Hepatocyte (in vitro differentiated cells): ENCODE measurements around the gene KCNMA1. TPM values are rescaled to one million over a fixed set of nuclear protein-coding genes. Genes with fewer than 3 reads are reported as not detected.

Experiments used
- DNase-seq: peaks from one replicate; pipeline ENCODE4 v3.0.0-alpha.2; 2016; ENCODE audit warnings: low spot score
- H2AFZ ChIP-seq: fragments of 200-600 bp; sonication (generic); 2 replicates; pipeline ENCODE4 v1.6.0; 2016; ENCODE audit warnings: antibody characterized with exemption, mild to moderate bottlenecking
- H3K27ac ChIP-seq: fragments of 200-600 bp; sonication (generic); 2 replicates; pipeline ENCODE4 v1.5.1; 2016; ENCODE audit warnings: mild to moderate bottlenecking
- H3K27me3 ChIP-seq: fragments of 200-600 bp; sonication (generic); 2 replicates; pipeline ENCODE4 v1.6.1; 2016
- H3K36me3 ChIP-seq: fragments of 200-600 bp; sonication (generic); replicated peaks from 2 replicates; pipeline ENCODE4 v1.5.1; 2016; ENCODE audit warnings: low read depth; ENCODE audit not compliant: insufficient read depth
- H3K4me1 ChIP-seq: fragments of 200-600 bp; sonication (generic); 2 replicates; pipeline ENCODE4 v1.5.1; 2016; ENCODE audit warnings: mild to moderate bottlenecking, moderate library complexity; ENCODE audit not compliant: insufficient read depth
- H3K4me2 ChIP-seq: fragments of 200-600 bp; sonication (generic); 2 replicates; pipeline ENCODE4 v1.6.0; 2016
- H3K4me3 ChIP-seq: fragments of 200-600 bp; sonication (generic); 2 replicates; pipeline ENCODE4 v1.5.1; 2016; ENCODE audit warnings: mild to moderate bottlenecking
- H3K79me2 ChIP-seq: fragments of 200-600 bp; sonication (generic); 2 replicates; pipeline ENCODE4 v1.6.0; 2017; ENCODE audit warnings: mild to moderate bottlenecking
- H3K9me2 ChIP-seq: fragments of 200-600 bp; sonication (generic); replicated peaks from 2 replicates; pipeline ENCODE4 v1.6.0; 2017; ENCODE audit warnings: mild to moderate bottlenecking; ENCODE audit not compliant: insufficient read depth
- H3K9me3 ChIP-seq: fragments of 200-600 bp; sonication (generic); 2 replicates; pipeline ENCODE4 v1.5.1; 2016; ENCODE audit warnings: low read depth, mild to moderate bottlenecking
- H4K20me1 ChIP-seq: fragments of 200-600 bp; sonication (generic); 2 replicates; pipeline ENCODE4 v1.6.0; 2016; ENCODE audit warnings: mild to moderate bottlenecking; ENCODE audit not compliant: insufficient read depth, poor library complexity, severe bottlenecking
- EZH2 ChIP-seq: fragments of 200-600 bp; sonication (generic); IDR thresholded peaks from 2 replicates; pipeline ENCODE4 v1.6.1; 2016; ENCODE audit warnings: antibody characterized with exemption, mild to moderate bottlenecking, borderline replicate concordance
- EZH2phosphoT487 ChIP-seq: fragments of 200-600 bp; sonication (generic); IDR thresholded peaks from one replicate; pipeline ENCODE4 v1.6.1; 2018; ENCODE audit warnings: antibody characterized with exemption, mild to moderate bottlenecking, low read depth, moderate library complexity; ENCODE audit not compliant: unreplicated experiment, severe bottlenecking
- WGBS: methylation state at CpG from one replicate; pipeline ENCODE4 v1.1.6; 2016; ENCODE audit warnings: low lambda C conversion rate; ENCODE audit errors: missing lambda C conversion rate; 5-methylcytosine and 5-hydroxymethylcytosine counted together
- polyA plus RNA-seq: library from polyadenylated mRNA; unstranded; fragments of >200 nt; fragmentation: Nextera tagmentation; extraction: Ambion mirVana; gene quantifications from 2 replicates; pipeline ENCODE4 v1.2.1, GENCODE V29; 2016
- total RNA-seq: library from RNA; depleted of rRNA; stranded (reverse); fragments of >200 nt; gene quantifications from 2 replicates; pipeline ENCODE4 v1.2.3, GENCODE V29; 2014
- TF ChIP-seq, protein P1 (sequence below): fragments of 200-600 bp; sonication (generic); IDR thresholded peaks from 2 replicates; pipeline ENCODE4 v1.5.1; 2016; ENCODE audit warnings: antibody characterized with exemption, mild to moderate bottlenecking; ENCODE audit not compliant: poor library complexity

Gene KCNMA1
- total and polyA plus RNA-seq, 2 experiments from 2014 or later, result 42.6 to 73.3 TPM

DNA sequence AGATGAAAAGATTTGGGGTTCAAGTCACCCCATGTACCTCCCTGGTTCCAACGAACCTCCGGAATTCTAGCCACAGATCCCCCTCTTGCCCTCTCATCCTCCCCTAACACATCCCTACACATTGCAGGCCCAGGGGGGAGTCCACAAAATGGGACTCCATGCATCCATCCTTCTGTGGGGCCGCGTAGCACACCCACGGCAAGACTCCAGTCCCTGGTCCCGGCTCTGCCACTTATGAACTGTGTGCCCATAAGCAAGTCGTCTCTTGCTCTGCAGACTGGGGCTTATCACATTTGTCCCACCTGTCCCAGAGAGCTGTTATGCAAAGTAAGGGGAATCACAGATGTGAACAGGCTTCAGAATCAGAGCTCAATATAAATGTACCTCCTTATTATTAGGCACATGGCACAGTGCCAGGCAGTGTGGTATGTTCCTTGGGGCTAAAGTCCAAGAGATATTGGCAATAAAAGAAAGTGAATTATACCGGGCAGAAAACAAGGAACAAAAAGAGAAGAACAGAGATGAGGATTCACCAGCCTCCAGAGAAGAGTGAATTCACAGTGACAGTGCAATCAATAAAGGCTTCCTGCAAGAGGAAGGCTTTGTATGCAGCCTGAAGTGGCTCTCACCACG is 73.9 kb downstream of the KCNMA1 start:
- 83% methylated on average over 9 of the region's 9 CpGs for WGBS
- H3K4me2 ChIP-seq, result no peak overlapping the region
- TF ChIP-seq EZH2, result no peak
- TF ChIP-seq EZH2phosphoT487, result no peak
- TF ChIP-seq, protein P1, sequence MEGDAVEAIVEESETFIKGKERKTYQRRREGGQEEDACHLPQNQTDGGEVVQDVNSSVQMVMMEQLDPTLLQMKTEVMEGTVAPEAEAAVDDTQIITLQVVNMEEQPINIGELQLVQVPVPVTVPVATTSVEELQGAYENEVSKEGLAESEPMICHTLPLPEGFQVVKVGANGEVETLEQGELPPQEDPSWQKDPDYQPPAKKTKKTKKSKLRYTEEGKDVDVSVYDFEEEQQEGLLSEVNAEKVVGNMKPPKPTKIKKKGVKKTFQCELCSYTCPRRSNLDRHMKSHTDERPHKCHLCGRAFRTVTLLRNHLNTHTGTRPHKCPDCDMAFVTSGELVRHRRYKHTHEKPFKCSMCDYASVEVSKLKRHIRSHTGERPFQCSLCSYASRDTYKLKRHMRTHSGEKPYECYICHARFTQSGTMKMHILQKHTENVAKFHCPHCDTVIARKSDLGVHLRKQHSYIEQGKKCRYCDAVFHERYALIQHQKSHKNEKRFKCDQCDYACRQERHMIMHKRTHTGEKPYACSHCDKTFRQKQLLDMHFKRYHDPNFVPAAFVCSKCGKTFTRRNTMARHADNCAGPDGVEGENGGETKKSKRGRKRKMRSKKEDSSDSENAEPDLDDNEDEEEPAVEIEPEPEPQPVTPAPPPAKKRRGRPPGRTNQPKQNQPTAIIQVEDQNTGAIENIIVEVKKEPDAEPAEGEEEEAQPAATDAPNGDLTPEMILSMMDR, result no peak

GRCh38 chr10:77562742-77563141 is 74.9 kb downstream of the KCNMA1 start:
- DNase-seq, result no peak
- H3K4me3 ChIP-seq, result no peak overlapping the region
- TF ChIP-seq EZH2phosphoT487 (no peak), EZH2 (no peak)
- TF ChIP-seq, protein P1, result no peak
- H3K9me2 ChIP-seq, result no peaks in the 10 kb centered on the region
- no peak overlapping the region for H2AFZ ChIP-seq
- H3K27me3 ChIP-seq, result no peaks in the 10 kb centered on the region
- no peaks in the 10 kb centered on the region for H3K36me3 ChIP-seq
- H3K9me3 ChIP-seq, result no peaks in the 10 kb centered on the region
- H3K27ac ChIP-seq, result no peak overlapping the region
- H3K79me2 ChIP-seq, result no peaks in the 10 kb centered on the region
- H3K4me2 ChIP-seq, result no peak overlapping the region
- H4K20me1 ChIP-seq, result no peaks in the 10 kb centered on the region
- WGBS, result 90% methylated on average over 3 of the region's 3 CpGs
- H3K4me1 ChIP-seq, result no peaks in the 10 kb centered on the region

More for the DNA sequence above, 73.9 kb downstream of the KCNMA1 start:
- Histone ChIP-seq H3K79me2 (no peaks in the 10 kb centered on the region), H3K36me3 (no peaks in the 10 kb centered on the region), H3K4me3 (no peak overlapping the region), H3K4me1 (no peaks in the 10 kb centered on the region), H4K20me1 (no peaks in the 10 kb centered on the region), H3K27me3 (no peaks in the 10 kb centered on the region), H3K9me2 (no peaks in the 10 kb centered on the region), H3K27ac (no peak overlapping the region), H3K9me3 (no peaks in the 10 kb centered on the region), H2AFZ (no peak overlapping the region)
- peak; percentile 35 for DNase-seq

GRCh38 chr10:77561991-77562390 is 75.6 kb downstream of the KCNMA1 start:
- Histone ChIP-seq H4K20me1 (no peaks in the 10 kb centered on the region), H3K4me3 (no peak overlapping the region), H3K27ac (no peak overlapping the region), H3K36me3 (no peaks in the 10 kb centered on the region), H3K4me2 (no peak overlapping the region), H3K4me1 (no peaks in the 10 kb centered on the region), H3K79me2 (no peaks in the 10 kb centered on the region), H3K9me3 (no peaks in the 10 kb centered on the region), H3K27me3 (no peaks in the 10 kb centered on the region), H2AFZ (no peak overlapping the region), H3K9me2 (no peaks in the 10 kb centered on the region)
- 87% methylated on average over 3 of the region's 3 CpGs for WGBS
- TF ChIP-seq, protein P1, result no peak
- TF ChIP-seq EZH2, result no peak
- TF ChIP-seq EZH2phosphoT487, result no peak
- no peak for DNase-seq

DNA sequence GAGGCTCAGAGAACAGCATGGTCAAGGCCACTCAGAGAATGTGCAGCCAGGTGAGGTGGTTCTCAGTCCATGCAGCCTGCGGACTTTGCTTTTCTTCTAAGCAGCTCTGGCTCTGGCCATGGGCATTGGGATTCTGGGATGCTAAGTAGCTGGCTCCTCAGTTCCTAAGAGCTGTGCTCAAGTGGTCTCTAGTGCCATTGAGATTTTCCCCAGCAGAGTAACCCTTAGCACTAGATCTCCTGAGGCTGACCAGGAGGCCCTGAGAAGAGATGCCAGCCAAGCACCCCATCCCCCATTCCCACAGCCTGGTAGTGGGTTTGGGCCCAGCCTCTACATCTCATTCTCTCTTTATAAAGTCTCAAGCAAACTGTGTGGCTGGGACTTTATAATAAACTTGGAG is 77.1 kb downstream of the KCNMA1 start:
- Histone ChIP-seq H4K20me1 (no peaks in the 10 kb centered on the region), H3K4me3 (no peak overlapping the region), H3K9me3 (no peaks in the 10 kb centered on the region), H3K79me2 (no peaks in the 10 kb centered on the region), H3K4me1 (peaks cover 8% of the 10 kb centered on the region), H3K27me3 (no peaks in the 10 kb centered on the region), H3K36me3 (no peaks in the 10 kb centered on the region), H3K27ac (no peak overlapping the region), H3K4me2 (no peak overlapping the region), H3K9me2 (no peaks in the 10 kb centered on the region), H2AFZ (no peak overlapping the region)
- 100% methylated on average over 1 of the region's 1 CpG for WGBS
- TF ChIP-seq, protein P1, result no peak
- no peak for TF ChIP-seq EZH2
- no peak for TF ChIP-seq EZH2phosphoT487
- no peak for DNase-seq
